SK-N-MC (cell line): ENCODE measurements around the gene FBXO31.

Source experiments
- DNase-seq: peaks from one replicate; pipeline ENCODE4 v3.0.0-alpha.2; 2011; ENCODE audit warnings: low read depth, low spot score
- H3K27ac ChIP-seq: fragments of 200-600 bp; sonication (generic); 2 replicates; pipeline ENCODE4 v1.5.1; 2016; ENCODE audit warnings: mixed run types
- H3K36me3 ChIP-seq: fragments of 200-600 bp; sonication (generic); 2 replicates; pipeline ENCODE4 v1.6.1; 2017; ENCODE audit warnings: antibody characterized with exemption, low read length, mixed read lengths; ENCODE audit not compliant: insufficient read depth
- H3K4me3 ChIP-seq: fragments of 200-600 bp; sonication (generic); 2 replicates; pipeline ENCODE4 v1.5.1; 2016
- H3K9ac ChIP-seq: fragments of 200-600 bp; sonication (generic); 2 replicates; pipeline ENCODE4 v1.8.0; 2017; ENCODE audit warnings: mixed run types, mixed read lengths; ENCODE audit not compliant: insufficient read length
- H3K9me3 ChIP-seq: fragments of 200-600 bp; sonication (generic); 2 replicates; pipeline ENCODE4 v1.6.1; 2017; ENCODE audit warnings: low read depth, mild to moderate bottlenecking, antibody characterized with exemption, low read length, moderate library complexity, mixed read lengths
- EZH2 ChIP-seq: fragments of 200-600 bp; sonication (generic); IDR thresholded peaks from one replicate; pipeline ENCODE4 v1.6.1; 2017; ENCODE audit warnings: antibody characterized with exemption
- FOXP2 ChIP-seq: optimal IDR thresholded peaks from 2 replicates; pipeline ENCODE3; 2011; ENCODE audit warnings: mild to moderate bottlenecking, moderate library complexity; ENCODE audit not compliant: insufficient read depth; ENCODE audit errors: extremely low read length, control extremely low read depth
- POLR2AphosphoS5 ChIP-seq: IDR thresholded peaks from 2 replicates; pipeline ENCODE4 v1.6.1; 2012; ENCODE audit warnings: mild to moderate bottlenecking, low read depth, low read length, borderline replicate concordance

The FBXO31 gene

DNA sequence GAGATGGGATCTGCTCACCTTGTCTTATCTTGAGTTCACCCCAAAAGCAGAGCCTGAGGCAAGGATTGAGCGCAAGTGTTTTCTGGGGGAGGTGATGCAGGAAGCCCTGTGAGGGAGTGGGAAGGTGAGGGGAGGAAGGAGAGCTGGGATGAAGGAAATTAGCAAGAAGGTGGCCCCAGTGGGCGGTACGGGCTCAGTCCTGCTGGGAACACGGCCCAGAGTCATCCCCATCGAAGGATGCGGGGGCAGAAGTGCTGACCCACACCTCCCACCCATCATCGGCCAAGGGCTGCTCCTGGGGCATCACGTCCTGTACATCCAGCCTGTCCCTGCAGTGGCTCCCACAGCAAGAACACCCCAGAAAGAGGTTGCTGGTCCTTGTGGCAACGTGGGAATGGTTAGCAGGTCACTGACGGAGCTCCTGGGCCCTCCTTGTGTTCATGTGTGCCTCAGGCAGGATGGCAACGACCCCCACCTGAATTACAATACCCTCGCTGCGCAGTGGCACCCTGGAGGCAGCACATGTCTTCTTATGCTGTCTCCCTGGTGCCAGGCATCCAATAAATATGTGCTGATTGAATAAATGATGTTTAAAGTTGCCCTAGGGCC, 84.6 kb downstream of the FBXO31 start:
- TF ChIP-seq EZH2 (no peak), POLR2AphosphoS5 (no peak), FOXP2 (no peak)
- Histone ChIP-seq H3K27ac (no peak overlapping the region), H3K9me3 (no peaks in the 10 kb centered on the region), H3K4me3 (no peak overlapping the region), H3K36me3 (no peaks in the 10 kb centered on the region), H3K9ac (no peak overlapping the region)
- no peak for DNase-seq

DNA sequence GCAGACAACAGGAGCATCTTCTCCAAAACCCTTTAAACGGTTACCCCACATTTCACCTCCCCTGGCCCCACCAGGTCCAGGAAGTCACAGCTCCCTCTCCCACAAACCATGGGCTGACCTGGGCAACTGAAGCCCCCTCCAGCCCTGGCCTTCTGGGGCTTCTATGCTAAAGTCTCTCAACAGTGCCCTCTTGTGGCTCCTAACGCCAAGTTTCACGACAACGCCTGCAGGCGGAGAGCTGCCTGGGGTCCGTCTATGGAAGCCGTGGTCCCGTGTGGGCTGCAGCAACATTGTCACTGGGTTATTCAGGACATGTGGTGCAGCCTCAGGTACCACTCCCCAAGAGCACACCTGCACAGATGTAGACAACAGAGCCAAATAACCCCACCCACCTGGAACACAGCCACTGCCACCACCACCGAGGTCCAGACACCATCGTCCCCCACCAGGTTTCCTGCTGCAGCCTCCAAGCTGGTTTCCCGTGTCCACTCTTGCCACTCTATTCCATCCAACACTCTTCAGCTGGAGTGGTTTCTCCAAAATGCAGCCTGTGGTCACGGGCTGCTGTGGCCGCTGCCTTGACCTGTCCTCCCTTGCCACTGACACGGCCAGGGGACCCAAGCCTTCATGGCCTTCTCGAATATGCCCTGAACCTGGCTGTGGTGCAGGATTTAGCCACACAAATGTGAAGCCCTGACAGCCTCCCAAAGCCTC, 85.5 kb downstream of the FBXO31 start:
- H3K9ac ChIP-seq, result no peak overlapping the region
- H3K9me3 ChIP-seq, result no peaks in the 10 kb centered on the region
- H3K36me3 ChIP-seq, result no peaks in the 10 kb centered on the region
- DNase-seq, result no peak
- H3K4me3 ChIP-seq, result no peak overlapping the region
- H3K27ac ChIP-seq, result no peak overlapping the region
- TF ChIP-seq EZH2 (no peak), FOXP2 (no peak), POLR2AphosphoS5 (no peak)

DNA sequence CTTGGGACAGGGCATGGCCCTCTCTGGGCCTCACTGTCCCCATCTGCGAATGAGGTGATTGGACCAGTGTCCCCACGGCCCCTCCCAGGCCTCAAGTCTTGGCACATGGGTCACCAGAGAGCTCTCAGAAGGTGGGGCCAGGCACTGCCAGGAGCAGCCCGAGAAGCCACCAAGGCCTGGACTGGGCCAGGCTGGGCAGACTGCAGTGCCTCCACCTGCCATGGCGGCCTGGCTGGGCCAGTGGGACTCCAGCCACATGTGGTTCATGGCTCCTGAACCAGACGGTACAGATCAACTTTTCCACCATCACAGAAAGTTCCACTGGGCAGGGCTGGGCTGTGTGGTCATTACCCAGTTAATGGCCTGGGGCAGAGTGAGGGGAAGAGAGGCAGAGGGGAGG, 86.2 kb downstream of the FBXO31 start:
- H3K9me3 ChIP-seq, result no peaks in the 10 kb centered on the region
- no peaks in the 10 kb centered on the region for H3K36me3 ChIP-seq
- TF ChIP-seq POLR2AphosphoS5 (no peak), EZH2 (no peak), FOXP2 (no peak)
- H3K9ac ChIP-seq, result no peak overlapping the region
- no peak for DNase-seq
- no peak overlapping the region for H3K4me3 ChIP-seq
- no peak overlapping the region for H3K27ac ChIP-seq

DNA sequence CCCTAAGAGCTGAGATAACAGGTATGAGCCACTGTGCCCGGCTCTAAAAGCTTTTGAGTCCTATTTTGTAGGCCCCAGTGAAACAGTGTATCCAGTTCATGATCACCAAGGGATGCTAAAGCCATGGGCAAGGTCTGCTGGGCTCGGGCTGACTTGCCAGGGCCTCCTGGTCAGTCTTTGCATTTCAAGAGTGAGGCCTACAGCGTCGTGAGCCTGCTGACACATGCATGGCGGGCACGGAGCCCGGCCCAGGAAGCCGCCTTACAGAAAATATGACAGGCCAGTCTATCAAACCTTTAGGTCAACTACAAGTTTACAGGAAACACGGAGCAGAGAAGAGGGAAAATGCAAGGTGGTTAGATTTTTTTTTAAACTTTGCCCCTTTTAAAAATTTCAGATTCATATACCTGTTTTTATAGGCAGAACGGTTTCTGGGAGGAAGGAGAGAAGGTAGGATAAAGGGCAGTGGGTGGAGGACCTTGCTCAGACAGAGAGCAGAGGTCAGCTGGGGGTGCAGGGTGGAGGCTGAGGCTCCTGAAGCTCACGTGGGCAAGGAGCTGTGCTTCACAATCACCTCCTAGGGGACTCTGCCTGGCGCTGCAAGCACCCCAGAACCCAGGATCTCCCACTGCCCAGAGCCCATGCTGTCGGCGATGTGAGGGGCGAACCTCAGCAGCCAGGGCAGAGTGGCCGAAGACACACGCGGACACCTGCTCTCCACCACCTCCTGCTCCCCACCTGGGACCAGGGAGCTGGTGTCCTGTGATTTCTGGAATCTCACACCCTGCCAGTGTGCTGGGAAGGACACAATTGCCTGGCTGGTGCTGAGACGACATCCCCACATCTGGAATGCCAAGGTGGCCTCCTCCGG, 87.7 kb downstream of the FBXO31 start:
- no peak overlapping the region for H3K27ac ChIP-seq
- no peak overlapping the region for H3K4me3 ChIP-seq
- H3K36me3 ChIP-seq, result no peaks in the 10 kb centered on the region

DNA sequence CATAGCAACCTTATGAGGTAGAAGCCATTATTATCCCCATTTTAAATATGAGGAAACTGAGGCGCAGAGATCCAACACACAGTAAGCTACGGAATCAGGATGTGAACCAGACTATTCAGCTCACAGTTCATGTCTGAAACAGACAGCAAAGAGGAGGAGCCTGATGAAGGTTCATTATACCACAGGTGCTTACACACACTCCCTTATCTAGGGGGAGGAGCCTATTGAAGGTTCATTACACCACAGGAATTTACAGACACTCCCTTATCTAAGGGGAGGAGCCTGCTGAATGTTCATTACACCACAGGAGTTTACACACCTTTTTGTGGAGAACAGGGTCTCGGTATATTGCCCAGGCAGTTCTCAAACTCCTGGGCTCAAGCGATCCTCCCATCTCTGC, 88.3 kb downstream of the FBXO31 start:
- no peak overlapping the region for H3K4me3 ChIP-seq
- no peak for TF ChIP-seq EZH2
- no peak for TF ChIP-seq POLR2AphosphoS5
- no peak for TF ChIP-seq FOXP2
- DNase-seq, result no peak

More for the DNA sequence above, 87.7 kb downstream of the FBXO31 start:
- no peak for DNase-seq
- no peak overlapping the region for H3K9ac ChIP-seq
- H3K9me3 ChIP-seq, result no peaks in the 10 kb centered on the region
- TF ChIP-seq FOXP2 (no peak), POLR2AphosphoS5 (no peak), EZH2 (no peak)

DNA sequence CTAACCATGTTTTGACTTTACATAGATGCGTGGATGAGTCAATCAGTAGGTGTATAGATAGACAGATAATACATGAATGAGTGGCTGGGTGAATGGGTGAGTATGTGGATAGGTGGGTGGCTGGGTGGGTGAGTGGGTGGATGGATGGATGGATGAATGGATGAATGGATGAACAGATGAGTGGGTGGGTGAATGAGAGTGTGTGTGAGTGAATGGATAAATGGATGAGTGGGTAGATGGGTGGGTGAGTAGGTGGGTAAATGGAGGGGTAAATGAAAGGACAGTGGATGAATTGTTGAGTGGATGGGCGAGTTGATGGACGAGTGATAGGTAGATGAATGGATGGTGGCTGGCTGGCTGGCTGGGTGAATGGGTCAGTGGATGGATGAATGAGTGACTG, 89.6 kb downstream of the FBXO31 start:
- TF ChIP-seq EZH2, result no peak
- no peak for TF ChIP-seq POLR2AphosphoS5
- no peak for TF ChIP-seq FOXP2

More for the DNA sequence above, 88.3 kb downstream of the FBXO31 start:
- no peaks in the 10 kb centered on the region for H3K9me3 ChIP-seq
- no peak overlapping the region for H3K27ac ChIP-seq
- no peaks in the 10 kb centered on the region for H3K36me3 ChIP-seq
- no peak overlapping the region for H3K9ac ChIP-seq

DNA sequence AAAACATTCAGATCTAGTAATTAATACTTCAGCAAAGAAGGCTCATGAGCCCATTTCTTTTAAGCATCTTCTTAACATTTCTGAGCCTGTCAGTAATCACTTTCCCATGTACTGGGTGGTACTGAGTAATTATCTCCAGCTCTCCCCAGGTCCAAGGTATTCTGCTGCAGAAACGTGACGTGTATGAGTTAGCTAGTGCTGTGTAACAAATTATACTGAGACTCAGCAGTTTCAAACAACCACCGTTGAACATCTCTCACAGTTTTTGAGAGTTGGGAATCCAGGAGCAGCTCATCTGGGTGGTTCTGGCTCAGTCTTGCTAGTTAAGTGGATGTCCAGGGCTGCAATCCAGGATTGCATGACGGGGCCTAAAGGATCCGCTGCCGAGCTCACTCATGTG, 91.6 kb downstream of the FBXO31 start:
- Histone ChIP-seq H3K4me3 (no peak overlapping the region), H3K36me3 (no peaks in the 10 kb centered on the region)
- TF ChIP-seq FOXP2, result no peak
- no peak for TF ChIP-seq POLR2AphosphoS5
- TF ChIP-seq EZH2, result no peak

More for the DNA sequence above, 89.6 kb downstream of the FBXO31 start:
- H3K9ac ChIP-seq, result no peak overlapping the region
- no peak for DNase-seq
- no peaks in the 10 kb centered on the region for H3K36me3 ChIP-seq
- H3K27ac ChIP-seq, result no peak overlapping the region
- H3K4me3 ChIP-seq, result no peak overlapping the region
- H3K9me3 ChIP-seq, result no peaks in the 10 kb centered on the region

DNA sequence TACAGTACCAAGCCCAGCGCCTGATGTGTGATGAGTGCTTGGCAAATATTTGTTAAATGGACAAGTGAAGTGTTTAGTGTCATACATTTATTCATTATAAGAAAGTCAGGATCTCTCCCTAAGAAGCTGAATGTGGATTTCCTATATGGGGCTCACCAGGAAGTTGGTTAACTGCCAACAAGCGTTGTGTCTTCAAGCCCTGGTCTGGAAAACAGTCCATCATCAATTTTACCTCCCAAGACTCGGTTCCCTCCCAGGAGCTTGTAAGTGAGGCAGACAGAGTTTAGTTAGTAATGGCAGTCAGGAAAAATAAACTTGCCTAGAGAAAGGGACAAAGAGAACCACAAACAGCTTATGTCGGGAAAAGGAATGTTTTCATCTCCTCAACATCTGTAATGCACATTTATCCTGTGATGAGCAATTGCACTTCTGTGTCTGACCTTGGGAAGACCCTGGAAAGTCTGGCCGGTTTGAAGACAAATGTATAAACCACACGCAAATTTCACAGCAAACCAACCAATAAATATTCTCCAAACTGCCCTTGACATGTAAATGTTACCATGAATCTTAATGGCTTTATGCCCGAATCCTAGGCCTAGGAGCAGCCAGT, 94.7 kb downstream of the FBXO31 start:
- H3K27ac ChIP-seq, result no peak overlapping the region
- H3K9me3 ChIP-seq, result no peaks in the 10 kb centered on the region
- no peak for DNase-seq
- TF ChIP-seq POLR2AphosphoS5 (no peak), EZH2 (no peak), FOXP2 (no peak)
- no peak overlapping the region for H3K4me3 ChIP-seq
- no peak overlapping the region for H3K9ac ChIP-seq
- no peaks in the 10 kb centered on the region for H3K36me3 ChIP-seq

More for the DNA sequence above, 91.6 kb downstream of the FBXO31 start:
- no peak for DNase-seq
- Histone ChIP-seq H3K27ac (no peak overlapping the region), H3K9me3 (no peaks in the 10 kb centered on the region), H3K9ac (no peak overlapping the region)
